Measurements from ENCODE around the gene IPO13.

GRCh38 chr1:43979528-43980254, 32.9 kb downstream of the IPO13 start:
- TF ChIP-seq POLR2A (IDR thresholded peaks at IDR 0.05), result no peak
- TF ChIP-seq CTCF (IDR thresholded peaks at IDR 0.05), result no peak
